Fibroblast of villous mesenchyme (primary cell): ENCODE data around the gene MAP2. TPM values are rescaled to one million over a fixed set of nuclear protein-coding genes. Genes with fewer than 3 reads are reported as not detected.

Experiments used
- DNase-seq: peaks from one replicate; pipeline ENCODE4 v3.0.0-alpha.2; 2010; ENCODE audit warnings: low read depth
- H3K4me3 ChIP-seq: 2 replicates; pipeline ENCODE4 v1.5.1; 2011; ENCODE audit warnings: low read depth, mild to moderate bottlenecking, low read length
- total RNA-seq: library from RNA; depleted of rRNA; stranded (reverse); fragments of >200 nt; gene quantifications from 2 replicates; pipeline ENCODE4 v1.2.3, GENCODE V29; 2012
- TF ChIP-seq, protein P1 (sequence below): IDR thresholded peaks from 2 replicates; pipeline ENCODE4 v1.5.1; 2012; ENCODE audit warnings: low read depth, mild to moderate bottlenecking, low read length; ENCODE audit not compliant: insufficient read depth

MAP2 gene
- total RNA-seq, 1 donor, result 37.1 TPM

DNA sequence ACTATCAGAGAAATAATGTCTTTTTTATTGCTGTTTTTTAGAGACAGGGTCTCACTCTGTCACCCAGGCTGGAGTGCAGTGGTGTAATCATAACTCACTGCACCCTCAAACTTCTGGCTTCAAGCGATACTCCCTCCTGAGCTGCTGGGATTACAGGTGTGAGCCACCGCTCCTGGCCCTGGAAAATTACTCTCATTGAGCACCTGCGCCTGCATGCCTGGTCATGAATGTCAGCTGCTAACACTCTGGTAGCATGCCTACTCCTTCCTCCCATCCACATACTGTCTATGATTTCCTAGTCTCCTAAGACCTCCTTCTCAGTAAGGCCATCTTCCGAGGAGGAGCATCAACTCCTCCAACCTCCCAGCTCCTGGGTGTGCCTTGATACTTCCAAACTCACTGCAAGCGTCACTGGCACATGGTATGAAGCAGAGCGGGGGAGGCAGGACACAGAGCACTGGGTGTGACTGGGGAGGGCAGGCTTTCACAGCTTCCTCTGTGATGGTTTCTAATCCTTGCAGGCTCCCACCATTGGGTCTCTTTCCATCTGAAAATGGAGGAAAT, 1.6 kb upstream of the MAP2 start:
- TF ChIP-seq, protein P1, sequence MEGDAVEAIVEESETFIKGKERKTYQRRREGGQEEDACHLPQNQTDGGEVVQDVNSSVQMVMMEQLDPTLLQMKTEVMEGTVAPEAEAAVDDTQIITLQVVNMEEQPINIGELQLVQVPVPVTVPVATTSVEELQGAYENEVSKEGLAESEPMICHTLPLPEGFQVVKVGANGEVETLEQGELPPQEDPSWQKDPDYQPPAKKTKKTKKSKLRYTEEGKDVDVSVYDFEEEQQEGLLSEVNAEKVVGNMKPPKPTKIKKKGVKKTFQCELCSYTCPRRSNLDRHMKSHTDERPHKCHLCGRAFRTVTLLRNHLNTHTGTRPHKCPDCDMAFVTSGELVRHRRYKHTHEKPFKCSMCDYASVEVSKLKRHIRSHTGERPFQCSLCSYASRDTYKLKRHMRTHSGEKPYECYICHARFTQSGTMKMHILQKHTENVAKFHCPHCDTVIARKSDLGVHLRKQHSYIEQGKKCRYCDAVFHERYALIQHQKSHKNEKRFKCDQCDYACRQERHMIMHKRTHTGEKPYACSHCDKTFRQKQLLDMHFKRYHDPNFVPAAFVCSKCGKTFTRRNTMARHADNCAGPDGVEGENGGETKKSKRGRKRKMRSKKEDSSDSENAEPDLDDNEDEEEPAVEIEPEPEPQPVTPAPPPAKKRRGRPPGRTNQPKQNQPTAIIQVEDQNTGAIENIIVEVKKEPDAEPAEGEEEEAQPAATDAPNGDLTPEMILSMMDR, result no peak
- no peak for DNase-seq
- no peak overlapping the region for H3K4me3 ChIP-seq

DNA sequence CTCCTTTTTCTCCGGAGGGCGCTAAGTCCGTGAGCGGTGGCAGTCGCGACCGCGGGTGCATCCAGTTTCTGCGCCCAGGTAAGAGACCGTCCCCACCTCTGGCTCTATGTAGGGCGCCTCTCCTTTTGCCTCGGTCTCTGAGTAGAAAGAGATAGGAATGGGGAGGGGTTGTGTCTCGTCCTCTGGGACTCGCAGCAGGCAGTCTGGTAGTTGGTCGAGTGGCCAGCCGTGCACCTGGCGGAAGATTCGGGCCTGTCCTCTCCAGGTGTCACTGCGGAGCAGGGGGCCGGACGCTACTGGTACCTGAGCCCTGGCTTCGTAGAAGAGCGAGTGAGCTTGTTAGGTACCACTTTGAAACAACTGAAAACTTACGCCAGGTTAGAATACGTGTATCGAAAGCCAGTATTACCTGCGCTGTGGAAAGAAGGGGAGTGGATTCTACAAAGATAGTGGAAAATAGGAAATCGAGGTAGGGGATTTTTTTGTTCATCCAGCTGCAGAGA, 403 bp downstream of the MAP2 start:
- DNase-seq, result no peak
- TF ChIP-seq, protein P1, result no peak
- H3K4me3 ChIP-seq, result peak overlapping the region; percentile 66

DNA sequence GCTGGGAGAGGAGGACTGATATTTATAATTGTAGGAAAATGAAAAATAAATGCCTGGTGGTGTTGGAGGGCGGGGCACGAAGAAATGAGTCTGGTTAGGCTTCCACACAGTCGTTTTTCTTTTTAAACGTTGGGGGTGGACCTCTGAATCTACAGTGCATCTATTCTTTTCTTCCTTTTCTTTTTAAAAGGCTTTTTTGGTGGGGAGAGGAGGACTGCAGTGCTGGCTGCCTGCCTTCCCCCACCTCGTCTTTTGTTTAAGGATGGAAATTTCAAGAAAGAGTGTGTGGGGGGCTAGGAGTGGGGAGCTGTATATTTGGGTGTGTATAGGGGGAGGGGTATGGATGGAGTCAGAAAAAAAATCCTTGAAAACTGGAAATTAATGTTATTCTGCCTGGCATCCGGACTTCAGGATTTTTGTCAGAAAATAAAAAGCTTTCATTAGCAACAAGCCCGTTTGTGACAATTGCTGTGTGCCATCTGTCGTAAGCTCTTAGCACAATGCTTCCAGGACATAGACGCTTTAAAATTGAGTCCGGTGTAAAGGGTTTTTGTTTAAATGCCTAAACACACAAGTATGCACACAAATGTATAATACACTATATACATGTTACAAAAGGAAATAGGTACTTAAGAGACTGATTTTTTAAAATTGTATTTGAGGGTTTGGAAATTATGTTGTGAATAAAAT, 1.1 kb downstream of the MAP2 start:
- no peak for DNase-seq
- H3K4me3 ChIP-seq, result peak overlapping the region; percentile 66
- TF ChIP-seq, protein P1, result no peak

DNA sequence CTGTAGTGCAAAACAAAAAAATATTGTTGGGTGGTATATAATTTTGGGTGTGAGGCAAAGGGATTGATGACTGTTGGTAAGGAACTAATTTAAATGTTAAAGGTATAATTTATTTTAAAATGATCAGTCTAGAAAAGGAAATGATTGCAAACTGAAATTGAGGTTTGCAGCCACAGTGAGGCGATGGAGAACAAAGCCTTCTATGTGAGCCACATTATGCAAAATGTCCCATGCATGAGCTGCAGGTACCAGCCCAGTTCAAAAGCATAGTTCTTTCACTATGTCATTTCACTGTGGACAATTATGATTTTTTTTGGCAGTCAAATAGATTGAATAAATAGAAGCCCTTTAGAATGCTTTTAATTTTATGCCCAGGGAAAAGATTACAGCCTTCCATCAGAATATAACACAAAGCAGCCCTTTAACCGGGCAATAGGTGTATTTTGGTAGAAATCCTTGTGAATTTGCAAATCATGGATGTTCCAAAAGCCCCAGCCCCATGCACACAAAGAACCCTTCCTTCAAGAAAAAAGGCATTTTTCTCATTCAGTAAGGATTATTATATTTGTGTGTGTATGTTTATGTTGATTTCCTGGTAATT, 1.7 kb downstream of the MAP2 start:
- H3K4me3 ChIP-seq, result no peak overlapping the region
- TF ChIP-seq, protein P1, result peak; percentile 40
- peak; percentile 36 for DNase-seq

DNA sequence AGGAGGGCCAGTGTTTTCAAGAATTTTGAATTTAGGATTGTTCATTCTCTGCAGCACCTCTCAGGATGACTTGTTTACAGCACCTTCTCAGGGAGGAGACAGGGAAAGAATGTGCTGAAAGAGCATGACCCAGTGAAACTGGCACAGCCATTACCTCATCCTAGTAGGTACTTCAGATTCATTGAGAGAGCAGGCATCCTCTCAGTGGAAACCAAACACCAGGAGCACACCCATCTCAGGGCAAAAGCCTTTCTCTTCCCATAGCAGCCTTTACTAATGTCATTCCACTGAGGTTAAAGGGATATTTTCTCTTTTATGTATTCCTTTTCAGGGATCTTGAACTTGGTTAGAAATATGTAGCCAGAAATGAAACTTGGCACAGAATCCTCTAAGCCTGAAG, 2.6 kb downstream of the MAP2 start:
- no peak overlapping the region for H3K4me3 ChIP-seq
- peak; percentile 18 for DNase-seq
- TF ChIP-seq, protein P1, result no peak

DNA sequence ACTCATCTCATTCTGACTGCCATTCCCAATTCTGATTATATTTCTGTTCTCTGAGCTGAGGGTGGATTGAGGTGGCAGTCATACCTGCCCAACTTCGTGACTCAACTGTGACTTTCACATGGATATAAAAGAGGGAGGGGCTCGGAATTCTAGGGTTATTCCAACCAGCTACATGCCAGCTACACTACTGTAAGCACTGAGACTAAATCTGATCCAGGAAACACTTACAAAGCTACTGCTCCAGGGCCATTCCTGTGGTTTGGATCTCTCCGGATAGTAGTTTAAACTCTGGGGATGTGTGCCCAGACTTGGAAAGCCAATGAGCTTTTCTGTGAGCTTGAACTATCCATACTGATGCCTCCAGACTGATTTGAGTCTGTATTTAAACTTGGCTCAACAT, 7.9 kb downstream of the MAP2 start:
- DNase-seq, result peak; percentile 35
- no peak overlapping the region for H3K4me3 ChIP-seq
- TF ChIP-seq, protein P1, result no peak
